ENCODE measurements around the gene USP35. TPM values are rescaled to one million over a fixed set of nuclear protein-coding genes. Genes with fewer than 3 reads are reported as not detected.
A peak's percentile ranks its signal among the peaks of the same experiment; 100 is the strongest.

Gene USP35
- total and polyA plus RNA-seq, 2 experiments from 2014 or later = 11.1 to 35.0 TPM

- TF ChIP-seq CTCF (IDR thresholded peaks at IDR 0.05; ENCODE audit: low read depth, low read length) = no peak
- no peaks in the 10 kb centered on the region for H3K9me3 ChIP-seq (ENCODE audit: low read depth)
- no peaks in the 10 kb centered on the region for H3K27me3 ChIP-seq
- peak overlapping the region; percentile 73 for H3K27ac ChIP-seq
- H3K36me3 ChIP-seq = no peaks in the 10 kb centered on the region
- DNase-seq (ENCODE audit: low read depth in 1 of 2, low spot score in 1 of 2) = no peak
- peaks cover 38% of the 10 kb centered on the region for H3K4me1 ChIP-seq (ENCODE audit: low read depth)
- H3K4me3 ChIP-seq = no peak overlapping the region
Observed at GRCh38 chr11:78163828-78164227, 24.9 kb upstream of the USP35 start.

- no peak overlapping the region for H3K27ac ChIP-seq
- DNase-seq (ENCODE audit: low read depth in 1 of 2, low spot score in 1 of 2) = no peak
- no peaks in the 10 kb centered on the region for H3K27me3 ChIP-seq
- H3K4me3 ChIP-seq = no peak overlapping the region
- H3K36me3 ChIP-seq = no peaks in the 10 kb centered on the region
- no peak for TF ChIP-seq CTCF (IDR thresholded peaks at IDR 0.05; ENCODE audit: low read depth, low read length)
- no peaks in the 10 kb centered on the region for H3K9me3 ChIP-seq (ENCODE audit: low read depth)
- peaks cover 44% of the 10 kb centered on the region for H3K4me1 ChIP-seq (ENCODE audit: low read depth)
Observed at GRCh38 chr11:78164471-78164870, 24.2 kb upstream of the USP35 start.

GRCh38 chr11:78166855-78167469, 21.8 kb upstream of the USP35 start:
- Histone ChIP-seq H3K4me3 (no peak overlapping the region), H3K9me3 (ENCODE audit: low read depth) (no peaks in the 10 kb centered on the region), H3K27ac (peak overlapping the region; percentile 91), H3K36me3 (no peaks in the 10 kb centered on the region), H3K4me1 (ENCODE audit: low read depth) (peaks cover 51% of the 10 kb centered on the region), H3K27me3 (no peaks in the 10 kb centered on the region)
- TF ChIP-seq CTCF (IDR thresholded peaks at IDR 0.05; ENCODE audit: low read depth, low read length) = no peak
- peak; percentile 58 to 66 for DNase-seq (ENCODE audit: low read depth in 1 of 2, low spot score in 1 of 2)

- DNase-seq (ENCODE audit: low read depth in 1 of 2, low spot score in 1 of 2) = peak; percentile 82 to 96
- H3K9me3 ChIP-seq (ENCODE audit: low read depth) = no peaks in the 10 kb centered on the region
- H3K27me3 ChIP-seq = no peaks in the 10 kb centered on the region
- H3K27ac ChIP-seq = peak overlapping the region; percentile 91
- no peak for TF ChIP-seq CTCF (IDR thresholded peaks at IDR 0.05; ENCODE audit: low read depth, low read length)
- peaks cover 3% of the 10 kb centered on the region for H3K36me3 ChIP-seq
- peaks cover 40% of the 10 kb centered on the region for H3K4me1 ChIP-seq (ENCODE audit: low read depth)
- no peak overlapping the region for H3K4me3 ChIP-seq
Observed at GRCh38 chr11:78168539-78169477, 19.9 kb upstream of the USP35 start.

GRCh38 chr11:78170413-78170812, 18.3 kb upstream of the USP35 start:
- Histone ChIP-seq H3K4me3 (no peak overlapping the region), H3K27me3 (no peaks in the 10 kb centered on the region), H3K4me1 (ENCODE audit: low read depth) (peaks cover 36% of the 10 kb centered on the region), H3K36me3 (peaks cover 4% of the 10 kb centered on the region), H3K9me3 (ENCODE audit: low read depth) (no peaks in the 10 kb centered on the region), H3K27ac (peak overlapping the region; percentile 91)
- no peak for DNase-seq (ENCODE audit: low read depth in 1 of 2, low spot score in 1 of 2)
- TF ChIP-seq CTCF (IDR thresholded peaks at IDR 0.05; ENCODE audit: low read depth, low read length) = no peak

Data from cardiac muscle cell (in vitro differentiated cells and primary cell).